WTC11 (cell line): ENCODE measurements around the gene LRRC34. TPM values are rescaled to one million over a fixed set of nuclear protein-coding genes. Genes with fewer than 3 reads are reported as not detected.

Source experiments
- ATAC-seq: fragments of 200-7000 bp; cut with Tn5 transposase; 2 replicates; pipeline ENCODE4 v1.10.0; 2021; ENCODE audit warnings: mild to moderate bottlenecking, moderate library complexity
- CTCF ChIA-PET: fragments of 300-600 bp; sonication (Branson Sonifier 250); formaldehyde crosslinking; loops from one replicate; lab custom pipeline; 2021; ENCODE audit warnings: antibody characterized with exemption; lab: Charles Lee
- POLR2A ChIA-PET: fragments of 350-600 bp; sonication (Branson Sonifier 250); formaldehyde crosslinking; loops from one replicate; lab custom pipeline; 2021; ENCODE audit warnings: antibody characterized with exemption; lab: Charles Lee
- DNase-seq: peaks from one replicate; pipeline ENCODE4 v3.0.0; 2021; ENCODE audit warnings: low spot score
- H3K27ac Mint-ChIP-seq: 2 replicates; pipeline ENCODE4 v1.8.0; 2021; ENCODE audit warnings: mixed read lengths
- H3K27me3 Mint-ChIP-seq: 2 replicates; pipeline ENCODE4 v1.8.0; 2021; ENCODE audit warnings: low read depth, mild to moderate bottlenecking, moderate library complexity, mixed read lengths
- H3K36me3 Mint-ChIP-seq: 2 replicates; pipeline ENCODE4 v1.8.0; 2021; ENCODE audit warnings: mixed read lengths
- H3K4me1 Mint-ChIP-seq: 2 replicates; pipeline ENCODE4 v1.8.0; 2022; ENCODE audit warnings: mixed read lengths
- H3K4me3 Mint-ChIP-seq: 2 replicates; pipeline ENCODE4 v1.8.0; 2021; ENCODE audit warnings: mild to moderate bottlenecking, moderate library complexity, mixed read lengths
- H3K9me3 Mint-ChIP-seq: 2 replicates; pipeline ENCODE4 v1.8.0; 2021; ENCODE audit warnings: mixed read lengths
- CREB1 ChIP-seq: sonication (generic); formaldehyde crosslinking; IDR thresholded peaks from 2 replicates; pipeline ENCODE4 v1.8.0; 2023; ENCODE audit warnings: mild to moderate bottlenecking, missing genetic modification reagents
- FOXP1 ChIP-seq: sonication (generic); formaldehyde crosslinking; IDR thresholded peaks from 2 replicates; pipeline ENCODE4 v1.8.0; 2022; ENCODE audit warnings: missing genetic modification reagents, mild to moderate bottlenecking, moderate library complexity, borderline replicate concordance
- GTF2I ChIP-seq: fragments of 250-450 bp; sonication (Bioruptor Pico); conservative IDR thresholded peaks from 2 replicates; pipeline ENCODE4 v1.4.0; 2021; ENCODE audit warnings: mild to moderate bottlenecking
- IRF2 ChIP-seq: sonication (generic); formaldehyde crosslinking; IDR thresholded peaks from 2 replicates; pipeline ENCODE4 v1.8.0; 2022; ENCODE audit warnings: low read depth, missing genetic modification reagents, borderline replicate concordance
- MYBL2 ChIP-seq: sonication (generic); formaldehyde crosslinking; IDR thresholded peaks from 2 replicates; pipeline ENCODE4 v1.8.1; 2023; ENCODE audit warnings: mild to moderate bottlenecking, moderate library complexity, missing genetic modification reagents
- NFATC4 ChIP-seq: fragments of 250-450 bp; sonication (Bioruptor Pico); IDR thresholded peaks from 2 replicates; pipeline ENCODE4 v1.9.0; 2021; ENCODE audit warnings: mild to moderate bottlenecking
- NFYB ChIP-seq: sonication (generic); formaldehyde crosslinking; conservative IDR thresholded peaks from 2 replicates; pipeline ENCODE4 v1.8.0; 2022; ENCODE audit warnings: low read depth, missing genetic modification reagents
- SOX15 ChIP-seq: fragments of 250-450 bp; sonication (Bioruptor Pico); IDR thresholded peaks from 2 replicates; pipeline ENCODE4 v1.9.0; 2021; ENCODE audit warnings: mild to moderate bottlenecking
- TEAD1 ChIP-seq: sonication (generic); formaldehyde crosslinking; IDR thresholded peaks from 2 replicates; pipeline ENCODE4 v1.8.0; 2022; ENCODE audit warnings: mild to moderate bottlenecking, missing genetic modification reagents
- TP53 ChIP-seq: sonication (generic); formaldehyde crosslinking; IDR thresholded peaks from 2 replicates; pipeline ENCODE4 v1.8.1; 2023; ENCODE audit warnings: mild to moderate bottlenecking, missing genetic modification reagents
- ZBTB21 ChIP-seq: sonication (generic); formaldehyde crosslinking; IDR thresholded peaks from 2 replicates; pipeline ENCODE4 v1.8.1; 2023; ENCODE audit warnings: mild to moderate bottlenecking, missing genetic modification reagents, borderline replicate concordance
- ZNF138 ChIP-seq: sonication (generic); formaldehyde crosslinking; conservative IDR thresholded peaks from 2 replicates; pipeline ENCODE4 v1.8.1; 2022; ENCODE audit warnings: mild to moderate bottlenecking, moderate library complexity, missing genetic modification reagents
- ZNF396 ChIP-seq: fragments of 250-450 bp; sonication (Bioruptor Pico); IDR thresholded peaks from 2 replicates; pipeline ENCODE4 v1.8.0; 2021; ENCODE audit warnings: mild to moderate bottlenecking, moderate library complexity, borderline replicate concordance
- total RNA-seq: library from RNA; stranded (reverse); gene quantifications from 3 replicates; pipeline ENCODE4 v1.2.3, GENCODE V29; 2021
- TF ChIP-seq, protein P1 (sequence below): sonication (generic); formaldehyde crosslinking; IDR thresholded peaks from 2 replicates; pipeline ENCODE4 v1.8.1; 2023; ENCODE audit warnings: mild to moderate bottlenecking, missing genetic modification reagents
- TF ChIP-seq, protein P2 (sequence below): sonication (generic); formaldehyde crosslinking; IDR thresholded peaks from 2 replicates; pipeline ENCODE4 v1.8.1; 2022; ENCODE audit warnings: missing genetic modification reagents, borderline replicate concordance
- TF ChIP-seq, protein P3 (sequence below): sonication (generic); formaldehyde crosslinking; IDR thresholded peaks from 2 replicates; pipeline ENCODE4 v1.8.0; 2023; ENCODE audit warnings: missing genetic modification reagents
- TF ChIP-seq, protein P4 (sequence below): fragments of 250-450 bp; sonication (Bioruptor Pico); IDR thresholded peaks from 2 replicates; pipeline ENCODE4 v1.9.0; 2021; ENCODE audit warnings: moderate library complexity, mild to moderate bottlenecking, inconsistent platforms, borderline replicate concordance
- TF ChIP-seq, protein P5 (sequence below): fragments of 250-450 bp; sonication (Bioruptor Pico); conservative IDR thresholded peaks from 2 replicates; pipeline ENCODE4 v1.9.0; 2021; ENCODE audit warnings: mild to moderate bottlenecking
- TF ChIP-seq, protein P6 (sequence below): sonication (generic); formaldehyde crosslinking; IDR thresholded peaks from 2 replicates; pipeline ENCODE4 v1.8.1; 2022; ENCODE audit warnings: low read depth, missing genetic modification reagents, borderline replicate concordance
- TF ChIP-seq, protein P7 (sequence below): sonication (generic); formaldehyde crosslinking; IDR thresholded peaks from 2 replicates; pipeline ENCODE4 v1.8.0; 2022; ENCODE audit warnings: mild to moderate bottlenecking, missing genetic modification reagents

Gene LRRC34
- total RNA-seq, 1 experiment from 2014 or later: 8.3 TPM

DNA sequence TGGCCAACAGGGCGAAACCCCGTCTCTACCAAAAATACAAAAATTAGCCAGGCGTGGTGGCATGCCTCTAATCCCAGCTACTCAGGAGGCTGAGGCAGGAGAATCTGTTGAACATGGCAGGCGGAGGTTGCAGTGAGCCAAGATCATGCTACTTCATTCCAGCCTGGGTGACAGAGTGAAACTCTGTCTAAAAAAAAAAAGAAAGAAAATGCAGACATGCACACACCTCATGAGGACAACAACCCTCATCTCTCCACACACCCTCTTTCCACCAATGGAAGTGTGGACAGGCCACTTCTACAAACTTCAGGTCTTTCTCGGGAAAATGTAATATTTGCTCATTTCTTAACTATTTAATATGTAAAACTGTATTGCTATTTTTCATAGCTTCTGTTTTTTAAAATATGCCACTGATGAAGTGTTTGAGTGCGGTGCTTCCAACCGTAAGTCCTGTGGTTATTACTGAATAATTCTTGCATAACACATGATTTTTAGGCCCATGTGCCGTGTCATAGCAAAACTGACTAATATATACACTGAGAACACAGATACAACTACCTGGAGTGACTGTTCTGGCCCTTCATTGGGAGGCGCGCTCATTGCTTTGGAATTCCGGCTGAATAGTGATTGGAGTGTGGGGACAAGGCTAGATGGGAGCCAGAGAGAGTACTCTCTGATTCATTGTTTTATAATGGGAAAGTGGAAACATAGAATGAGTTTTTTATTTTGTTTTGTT is 33.9 kb upstream of the LRRC34 start (continued):
- TF ChIP-seq, protein P1, sequence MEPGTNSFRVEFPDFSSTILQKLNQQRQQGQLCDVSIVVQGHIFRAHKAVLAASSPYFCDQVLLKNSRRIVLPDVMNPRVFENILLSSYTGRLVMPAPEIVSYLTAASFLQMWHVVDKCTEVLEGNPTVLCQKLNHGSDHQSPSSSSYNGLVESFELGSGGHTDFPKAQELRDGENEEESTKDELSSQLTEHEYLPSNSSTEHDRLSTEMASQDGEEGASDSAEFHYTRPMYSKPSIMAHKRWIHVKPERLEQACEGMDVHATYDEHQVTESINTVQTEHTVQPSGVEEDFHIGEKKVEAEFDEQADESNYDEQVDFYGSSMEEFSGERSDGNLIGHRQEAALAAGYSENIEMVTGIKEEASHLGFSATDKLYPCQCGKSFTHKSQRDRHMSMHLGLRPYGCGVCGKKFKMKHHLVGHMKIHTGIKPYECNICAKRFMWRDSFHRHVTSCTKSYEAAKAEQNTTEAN (CRISPR knock-in tag): no peak
- TF ChIP-seq, protein P2, sequence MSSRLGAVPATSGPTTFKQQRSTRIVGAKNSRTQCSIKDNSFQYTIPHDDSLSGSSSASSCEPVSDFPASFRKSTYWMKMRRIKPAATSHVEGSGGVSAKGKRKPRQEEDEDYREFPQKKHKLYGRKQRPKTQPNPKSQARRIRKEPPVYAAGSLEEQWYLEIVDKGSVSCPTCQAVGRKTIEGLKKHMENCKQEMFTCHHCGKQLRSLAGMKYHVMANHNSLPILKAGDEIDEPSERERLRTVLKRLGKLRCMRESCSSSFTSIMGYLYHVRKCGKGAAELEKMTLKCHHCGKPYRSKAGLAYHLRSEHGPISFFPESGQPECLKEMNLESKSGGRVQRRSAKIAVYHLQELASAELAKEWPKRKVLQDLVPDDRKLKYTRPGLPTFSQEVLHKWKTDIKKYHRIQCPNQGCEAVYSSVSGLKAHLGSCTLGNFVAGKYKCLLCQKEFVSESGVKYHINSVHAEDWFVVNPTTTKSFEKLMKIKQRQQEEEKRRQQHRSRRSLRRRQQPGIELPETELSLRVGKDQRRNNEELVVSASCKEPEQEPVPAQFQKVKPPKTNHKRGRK: no peak
- no peak for TF ChIP-seq ZNF396 (CRISPR knock-in tag)
- no peak for TF ChIP-seq MYBL2 (CRISPR knock-in tag)

DNA sequence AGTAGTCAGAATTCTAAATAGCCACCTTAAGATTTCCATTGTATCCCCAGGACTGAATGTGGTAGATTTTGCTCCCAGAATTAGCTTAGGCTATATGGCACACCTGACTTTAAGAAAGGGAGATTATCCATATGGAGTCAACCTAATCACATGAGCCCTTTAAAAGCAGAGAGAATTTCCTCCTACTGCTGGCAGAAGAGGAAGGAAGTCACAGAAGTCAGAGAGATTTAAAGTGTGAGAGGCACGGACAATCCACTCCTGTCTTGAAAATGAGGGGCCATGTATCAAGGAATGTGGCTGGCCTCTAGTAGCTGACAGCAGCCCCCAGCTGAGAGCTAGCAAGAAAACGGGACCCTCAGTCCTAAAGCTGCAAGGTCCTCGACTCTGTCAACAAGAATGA is 30.3 kb upstream of the LRRC34 start:
- TF ChIP-seq IRF2 (CRISPR knock-in tag) (no peak), TEAD1 (CRISPR knock-in tag) (no peak), FOXP1 (CRISPR knock-in tag) (no peak), ZBTB21 (no peak), GTF2I (CRISPR knock-in tag) (no peak), NFATC4 (no peak), NFYB (CRISPR knock-in tag) (no peak), ZNF138 (CRISPR knock-in tag) (no peak), TP53 (CRISPR knock-in tag) (no peak), CREB1 (CRISPR knock-in tag) (no peak), SOX15 (no peak)
- TF ChIP-seq, protein P3, sequence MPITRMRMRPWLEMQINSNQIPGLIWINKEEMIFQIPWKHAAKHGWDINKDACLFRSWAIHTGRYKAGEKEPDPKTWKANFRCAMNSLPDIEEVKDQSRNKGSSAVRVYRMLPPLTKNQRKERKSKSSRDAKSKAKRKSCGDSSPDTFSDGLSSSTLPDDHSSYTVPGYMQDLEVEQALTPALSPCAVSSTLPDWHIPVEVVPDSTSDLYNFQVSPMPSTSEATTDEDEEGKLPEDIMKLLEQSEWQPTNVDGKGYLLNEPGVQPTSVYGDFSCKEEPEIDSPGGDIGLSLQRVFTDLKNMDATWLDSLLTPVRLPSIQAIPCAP (CRISPR knock-in tag): no peak
- TF ChIP-seq, protein P4, sequence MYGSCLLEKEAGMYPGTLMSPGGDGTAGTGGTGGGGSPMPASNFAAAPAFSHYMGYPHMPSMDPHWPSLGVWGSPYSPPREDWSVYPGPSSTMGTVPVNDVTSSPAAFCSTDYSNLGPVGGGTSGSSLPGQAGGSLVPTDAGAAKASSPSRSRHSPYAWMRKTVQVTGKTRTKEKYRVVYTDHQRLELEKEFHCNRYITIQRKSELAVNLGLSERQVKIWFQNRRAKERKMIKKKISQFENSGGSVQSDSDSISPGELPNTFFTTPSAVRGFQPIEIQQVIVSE: no peak
- TF ChIP-seq, protein P5, sequence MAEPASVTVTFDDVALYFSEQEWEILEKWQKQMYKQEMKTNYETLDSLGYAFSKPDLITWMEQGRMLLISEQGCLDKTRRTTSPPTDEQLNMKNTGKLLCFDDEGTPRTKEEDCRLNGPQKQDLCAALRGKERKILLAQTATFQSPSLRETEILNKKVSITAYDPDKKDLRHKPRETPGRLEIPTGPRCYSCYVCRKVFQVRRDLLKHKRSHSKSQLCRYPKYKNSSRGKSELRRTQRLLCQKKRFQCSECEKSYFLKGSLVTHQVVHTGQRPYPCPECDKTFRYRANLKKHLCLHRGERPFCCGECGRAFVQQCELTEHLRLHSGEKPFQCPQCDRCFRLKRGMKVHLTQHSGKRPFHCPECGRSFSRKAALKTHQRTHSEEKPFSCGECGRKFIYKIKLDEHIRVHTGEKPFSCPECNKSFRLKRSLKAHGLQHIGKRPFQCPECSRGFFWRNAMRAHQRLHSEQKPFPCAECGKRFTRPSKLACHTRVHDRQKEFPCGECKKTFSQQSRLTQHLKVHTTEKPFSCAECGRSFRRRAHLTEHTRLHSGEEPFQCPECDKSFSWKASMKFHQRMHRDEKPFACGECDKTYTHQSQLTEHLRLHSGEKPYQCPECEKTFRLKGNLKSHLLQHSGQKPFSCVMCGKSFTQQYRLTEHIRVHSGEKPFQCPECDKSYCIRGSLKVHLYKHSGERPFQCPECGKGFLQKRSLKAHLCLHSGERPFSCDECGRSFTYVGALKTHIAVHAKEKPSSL (CRISPR knock-in tag): no peak
- TF ChIP-seq, protein P6, sequence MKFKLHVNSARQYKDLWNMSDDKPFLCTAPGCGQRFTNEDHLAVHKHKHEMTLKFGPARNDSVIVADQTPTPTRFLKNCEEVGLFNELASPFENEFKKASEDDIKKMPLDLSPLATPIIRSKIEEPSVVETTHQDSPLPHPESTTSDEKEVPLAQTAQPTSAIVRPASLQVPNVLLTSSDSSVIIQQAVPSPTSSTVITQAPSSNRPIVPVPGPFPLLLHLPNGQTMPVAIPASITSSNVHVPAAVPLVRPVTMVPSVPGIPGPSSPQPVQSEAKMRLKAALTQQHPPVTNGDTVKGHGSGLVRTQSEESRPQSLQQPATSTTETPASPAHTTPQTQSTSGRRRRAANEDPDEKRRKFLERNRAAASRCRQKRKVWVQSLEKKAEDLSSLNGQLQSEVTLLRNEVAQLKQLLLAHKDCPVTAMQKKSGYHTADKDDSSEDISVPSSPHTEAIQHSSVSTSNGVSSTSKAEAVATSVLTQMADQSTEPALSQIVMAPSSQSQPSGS: no peak
- TF ChIP-seq, protein P7, sequence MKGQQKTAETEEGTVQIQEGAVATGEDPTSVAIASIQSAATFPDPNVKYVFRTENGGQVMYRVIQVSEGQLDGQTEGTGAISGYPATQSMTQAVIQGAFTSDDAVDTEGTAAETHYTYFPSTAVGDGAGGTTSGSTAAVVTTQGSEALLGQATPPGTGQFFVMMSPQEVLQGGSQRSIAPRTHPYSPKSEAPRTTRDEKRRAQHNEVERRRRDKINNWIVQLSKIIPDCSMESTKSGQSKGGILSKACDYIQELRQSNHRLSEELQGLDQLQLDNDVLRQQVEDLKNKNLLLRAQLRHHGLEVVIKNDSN (CRISPR knock-in tag): no peak
- TF ChIP-seq, all 79 proteins: peak for 0
- H3K36me3 Mint-ChIP-seq: no peaks in the 10 kb centered on the region
- ATAC-seq (no peak), DNase-seq (no peak)
- ChIA-PET CTCF (interaction anchor here (1.1 kb wide), 1 partner anchor 29 kb away, joined by 3 read pairs; no protein-coding TSS in a partner anchor), POLR2A (no interaction called here)
- no peaks in the 10 kb centered on the region for H3K4me1 Mint-ChIP-seq
- H3K27ac Mint-ChIP-seq: no peak overlapping the region
- no peaks in the 10 kb centered on the region for H3K9me3 Mint-ChIP-seq
- H3K4me3 Mint-ChIP-seq: no peak overlapping the region
- no peaks in the 10 kb centered on the region for H3K27me3 Mint-ChIP-seq
